HepG2 (cell line): ENCODE data around the gene PTPMT1. TPM values are rescaled to one million over a fixed set of nuclear protein-coding genes. Genes with fewer than 3 reads are reported as not detected.
"Not testable (repeated sequence)": the region's sequence is repeated elsewhere in the genome, so short reads cannot be mapped to it uniquely, and the experiment has no call there.

Experiments
- ATAC-seq: fragments of 200-7000 bp; cut with Tn5 transposase; 3 replicates; pipeline ENCODE4 v1.9.1; 2020; ENCODE audit warnings: mild to moderate bottlenecking, moderate library complexity
- BruUV-seq: library from RNA; stranded (reverse); fragments of 400-500 nt; replicated peaks from 2 replicates; lab custom pipeline; 2021; lab: Mats Ljungman, UMichigan
- CTCF ChIA-PET: fragments of 300-600 bp; formaldehyde crosslinking; extraction: SDS; loops from one replicate; lab custom pipeline; 2021; ENCODE audit warnings: low total read pairs, inconsistent platforms, low intra/inter-chr PET ratio; lab: Yijun Ruan, JAX
- POLR2A ChIA-PET: fragments of 350-600 bp; sonication (Branson Sonifier 250); formaldehyde crosslinking; loops from one replicate; lab custom pipeline; 2020; ENCODE audit warnings: antibody characterized with exemption, inconsistent platforms; lab: Yijun Ruan, JAX
- DNase-seq: peaks from one replicate; pipeline ENCODE4 v3.0.0-alpha.2; 2015; ENCODE audit warnings: low spot score
- FAIRE-seq: peaks from 3 replicates; lab custom pipeline; 2011; peaks lifted over from hg19 to GRCh38; lab: Jason Lieb, UNC
- H2AFZ ChIP-seq: one replicate; pipeline ENCODE4 v1.6.1; 2011; ENCODE audit warnings: low read length, inconsistent platforms
- H3K27ac ChIP-seq: fragments of 300-600 bp; 3 replicates; pipeline ENCODE4 v1.8.0; 2011; ENCODE audit warnings: mixed run types, mild to moderate bottlenecking, mixed read lengths, low read length, inconsistent platforms; ENCODE audit not compliant: insufficient read depth; ENCODE audit errors: extremely low read length
- H3K27me3 ChIP-seq, 2 experiments: fragments of 200-600 bp in 1 of 2; 2 replicates in 1 of 2; 3 replicates in 1 of 2; pipeline versions ENCODE4 v1.6.0 to v1.8.0; 2011; ENCODE audit warnings: low read length in 2 of 2, mild to moderate bottlenecking in 2 of 2, moderate library complexity in 2 of 2, inconsistent platforms in 1 of 2; ENCODE audit not compliant: insufficient read depth in 2 of 2, control insufficient read depth in 1 of 2
- H3K36me3 ChIP-seq, 2 experiments: fragments of 200-600 bp in 1 of 2; replicated peaks in 1 of 2; 2 replicates in 1 of 2; 3 replicates in 1 of 2; pipeline versions ENCODE4 v1.5.1 to v1.8.0; 2011; ENCODE audit warnings: low read length in 2 of 2, inconsistent platforms in 1 of 2; ENCODE audit not compliant: insufficient read depth in 2 of 2, control insufficient read depth in 1 of 2
- H3K4me1 ChIP-seq: 2 replicates; pipeline ENCODE4 v1.5.1; 2012; ENCODE audit warnings: low read length, inconsistent platforms; ENCODE audit not compliant: insufficient read depth
- H3K4me2 ChIP-seq: 2 replicates; pipeline ENCODE4 v1.6.0; 2011; ENCODE audit warnings: low read depth, low read length, inconsistent platforms
- H3K4me3 ChIP-seq, 3 experiments: fragments of 200-600 bp in 1 of 3; sonication (generic), shearing (Covaris generic) in 1 of 3; replicated peaks in 1 of 3; 2 replicates each; pipeline ENCODE4 v1.5.1; 2011 to 2016; ENCODE audit warnings: low read length in 3 of 3, inconsistent platforms in 2 of 3, low read depth in 2 of 3, mild to moderate bottlenecking in 2 of 3, control low read depth in 1 of 3, mixed read lengths in 1 of 3; ENCODE audit not compliant: insufficient read depth in 1 of 3
- H3K79me2 ChIP-seq: one replicate; pipeline ENCODE4 v1.6.1; 2011; ENCODE audit warnings: low read length, inconsistent platforms; ENCODE audit not compliant: insufficient read depth
- H3K9ac ChIP-seq: 2 replicates; pipeline ENCODE4 v1.6.0; 2011; ENCODE audit warnings: mild to moderate bottlenecking, low read depth, low read length, inconsistent platforms; ENCODE audit not compliant: insufficient read depth
- H3K9me3 ChIP-seq: 2 replicates; pipeline ENCODE4 v1.5.1; 2012; ENCODE audit warnings: mild to moderate bottlenecking, low read length
- H4K20me1 ChIP-seq: 2 replicates; pipeline ENCODE4 v1.6.0; 2011; ENCODE audit warnings: inconsistent platforms, mild to moderate bottlenecking, low read length, moderate library complexity; ENCODE audit not compliant: insufficient read depth
- CEBPB ChIP-seq: IDR thresholded peaks from 2 replicates; pipeline ENCODE4 v1.6.1; 2011; ENCODE audit warnings: low read depth, low read length, improper control_type of control experiment, borderline replicate concordance
- NFIC ChIP-seq: IDR thresholded peaks from 2 replicates; pipeline ENCODE4 v1.6.1; 2012; ENCODE audit warnings: mild to moderate bottlenecking, low read length, inconsistent platforms
- NFYC ChIP-seq: IDR thresholded peaks from 2 replicates; pipeline ENCODE4 v1.6.1; 2016; ENCODE audit warnings: missing genetic modification reagents, missing compliant biosample characterization
- SKI ChIP-seq: fragments of 450-650 bp; IDR thresholded peaks from one replicate; pipeline ENCODE4 v1.6.1; 2018; ENCODE audit warnings: mild to moderate bottlenecking; ENCODE audit not compliant: partially characterized antibody
- TMF1 ChIP-seq: sonication (generic); formaldehyde crosslinking; IDR thresholded peaks from 2 replicates; pipeline ENCODE4 v1.8.1; 2022; ENCODE audit warnings: low read depth, missing genetic modification reagents
- ZBTB7B ChIP-seq: sonication (generic); formaldehyde crosslinking; IDR thresholded peaks from 2 replicates; pipeline ENCODE4 v1.4.0; 2020; ENCODE audit warnings: missing genetic modification reagents
- ZC3H13 ChIP-seq: sonication (generic); formaldehyde crosslinking; IDR thresholded peaks from 2 replicates; pipeline ENCODE4 v1.8.1; 2023; ENCODE audit warnings: mild to moderate bottlenecking, missing genetic modification reagents, moderate library complexity
- ZNF709 ChIP-seq: sonication (generic); formaldehyde crosslinking; IDR thresholded peaks from 2 replicates; pipeline ENCODE4 v1.5.0; 2020; ENCODE audit warnings: mild to moderate bottlenecking, missing genetic modification reagents
- WGBS: methylation state at CpG from one replicate; pipeline ENCODE4 v1.1.6; 2017; ENCODE audit warnings: low lambda C conversion rate; 5-methylcytosine and 5-hydroxymethylcytosine counted together
- in situ Hi-C: cut with HindIII; loops from 2 replicates; pipeline ENCODE4 v1.10.0; 2017; ENCODE audit warnings: low pct_unique_long_range_greater_than_20kb; ENCODE audit not compliant: extremely low pct_ligation_motif_present
- intact Hi-C: fragments of 100-400 bp; cut with micrococcal nuclease; formaldehyde crosslinking; loops from one replicate; pipeline ENCODE4 v1.10.0; 2022; ENCODE audit not compliant: unreplicated experiment
- polyA plus RNA-seq, 8 experiments: library from polyadenylated mRNA; depleted of rRNA in 3 of 8; stranded (reverse) in 7 of 8; unstranded in 1 of 8; fragments of >200 nt; fragmentation: Illumina TruSeq in 4 of 8; extraction: Trizol in 4 of 8; gene quantifications; 2 replicates each; pipeline versions ENCODE4 v1.2.1 to v1.2.3, GENCODE V29; 2011 to 2016; ENCODE audit warnings: low read depth in 4 of 8, missing spikeins in 1 of 8, mixed read lengths in 1 of 8; ENCODE audit not compliant: insufficient read depth in 1 of 8
- total RNA-seq, 5 experiments: library from RNA; depleted of rRNA; stranded (reverse); fragments of >200 nt; fragmentation: Illumina TruSeq; extraction: Trizol; gene quantifications; 2 replicates each; pipeline ENCODE4 v1.2.3, GENCODE V29; 2016; ENCODE audit warnings: low read depth in 1 of 5
- TF ChIP-seq, protein P1 (sequence below): sonication (generic); formaldehyde crosslinking; IDR thresholded peaks from 2 replicates; pipeline ENCODE4 v1.8.0; 2022; ENCODE audit warnings: mild to moderate bottlenecking, missing genetic modification reagents, borderline replicate concordance
- TF ChIP-seq, protein P2 (sequence below): sonication (generic); formaldehyde crosslinking; IDR thresholded peaks from 2 replicates; pipeline ENCODE4 v1.4.0; 2020; ENCODE audit warnings: missing genetic modification reagents

The PTPMT1 gene
- total and polyA plus RNA-seq, 2 of the 13 experiments (the other 11 are each of a cell fraction or from before 2014, with no cell fraction given), result 55.6 to 129 TPM

DNA sequence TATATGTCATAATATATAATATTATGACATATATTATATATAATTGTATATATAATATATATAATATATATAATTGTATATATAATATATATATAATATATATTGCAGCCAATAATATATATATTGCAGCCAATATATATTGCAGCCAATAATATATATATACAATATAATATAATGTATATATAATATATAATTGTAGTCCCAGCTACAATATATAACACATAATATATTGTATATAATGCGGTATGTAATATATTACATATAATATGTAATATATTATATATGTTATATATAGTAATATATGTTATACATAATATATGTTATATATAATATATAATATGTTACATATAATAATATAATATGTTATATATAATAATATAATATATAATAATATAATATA is 6.7 kb upstream of the PTPMT1 start (continued):
- TF ChIP-seq NFIC (no peak), SKI (no peak), ZBTB7B (no peak)

DNA sequence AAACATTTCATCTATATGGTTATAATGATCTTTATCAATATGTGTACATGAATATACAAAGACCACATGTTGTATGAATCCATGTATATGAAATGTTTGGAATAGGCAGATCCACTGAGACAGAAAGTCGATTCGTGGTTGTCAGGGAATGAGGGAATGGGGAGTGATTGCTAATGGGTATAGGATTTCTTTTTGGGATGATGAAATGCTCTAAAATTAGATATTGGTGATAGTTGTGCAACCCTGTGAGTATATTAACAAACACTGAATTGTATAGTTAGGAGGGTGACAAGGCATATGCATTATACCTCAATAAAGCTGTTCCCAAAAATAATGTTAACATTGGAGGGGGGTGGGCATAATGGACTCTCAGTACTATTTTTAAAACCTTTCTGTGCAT is 5.0 kb upstream of the PTPMT1 start:
- Histone ChIP-seq H3K4me1 (peaks cover 21% of the 10 kb centered on the region), H3K27ac (no peak overlapping the region)
- 93% methylated on average over 2 of the region's 2 CpGs for WGBS
- TF ChIP-seq NFYC (CRISPR knock-in tag) (no peak), CEBPB (peak; percentile 30; the same call in 1 of the 2 replicates), ZC3H13 (CRISPR knock-in tag) (no peak), TMF1 (CRISPR knock-in tag) (no peak), ZNF709 (CRISPR knock-in tag) (no peak)
- TF ChIP-seq, protein P1, sequence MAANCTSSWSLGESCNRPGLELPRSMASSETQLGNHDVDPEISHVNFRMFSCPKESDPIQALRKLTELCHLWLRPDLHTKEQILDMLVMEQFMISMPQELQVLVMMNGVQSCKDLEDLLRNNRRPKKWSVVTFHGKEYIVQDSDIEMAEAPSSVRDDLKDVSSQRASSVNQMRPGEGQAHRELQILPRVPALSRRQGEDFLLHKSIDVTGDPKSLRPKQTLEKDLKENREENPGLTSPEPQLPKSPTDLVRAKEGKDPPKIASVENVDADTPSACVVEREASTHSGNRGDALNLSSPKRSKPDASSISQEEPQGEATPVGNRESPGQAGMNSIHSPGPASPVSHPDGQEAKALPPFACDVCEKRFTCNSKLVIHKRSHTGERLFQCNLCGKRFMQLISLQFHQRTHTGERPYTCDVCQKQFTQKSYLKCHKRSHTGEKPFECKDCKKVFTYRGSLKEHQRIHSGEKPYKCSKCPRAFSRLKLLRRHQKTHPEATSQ (CRISPR knock-in tag), result no peak
- TF ChIP-seq, protein P2, sequence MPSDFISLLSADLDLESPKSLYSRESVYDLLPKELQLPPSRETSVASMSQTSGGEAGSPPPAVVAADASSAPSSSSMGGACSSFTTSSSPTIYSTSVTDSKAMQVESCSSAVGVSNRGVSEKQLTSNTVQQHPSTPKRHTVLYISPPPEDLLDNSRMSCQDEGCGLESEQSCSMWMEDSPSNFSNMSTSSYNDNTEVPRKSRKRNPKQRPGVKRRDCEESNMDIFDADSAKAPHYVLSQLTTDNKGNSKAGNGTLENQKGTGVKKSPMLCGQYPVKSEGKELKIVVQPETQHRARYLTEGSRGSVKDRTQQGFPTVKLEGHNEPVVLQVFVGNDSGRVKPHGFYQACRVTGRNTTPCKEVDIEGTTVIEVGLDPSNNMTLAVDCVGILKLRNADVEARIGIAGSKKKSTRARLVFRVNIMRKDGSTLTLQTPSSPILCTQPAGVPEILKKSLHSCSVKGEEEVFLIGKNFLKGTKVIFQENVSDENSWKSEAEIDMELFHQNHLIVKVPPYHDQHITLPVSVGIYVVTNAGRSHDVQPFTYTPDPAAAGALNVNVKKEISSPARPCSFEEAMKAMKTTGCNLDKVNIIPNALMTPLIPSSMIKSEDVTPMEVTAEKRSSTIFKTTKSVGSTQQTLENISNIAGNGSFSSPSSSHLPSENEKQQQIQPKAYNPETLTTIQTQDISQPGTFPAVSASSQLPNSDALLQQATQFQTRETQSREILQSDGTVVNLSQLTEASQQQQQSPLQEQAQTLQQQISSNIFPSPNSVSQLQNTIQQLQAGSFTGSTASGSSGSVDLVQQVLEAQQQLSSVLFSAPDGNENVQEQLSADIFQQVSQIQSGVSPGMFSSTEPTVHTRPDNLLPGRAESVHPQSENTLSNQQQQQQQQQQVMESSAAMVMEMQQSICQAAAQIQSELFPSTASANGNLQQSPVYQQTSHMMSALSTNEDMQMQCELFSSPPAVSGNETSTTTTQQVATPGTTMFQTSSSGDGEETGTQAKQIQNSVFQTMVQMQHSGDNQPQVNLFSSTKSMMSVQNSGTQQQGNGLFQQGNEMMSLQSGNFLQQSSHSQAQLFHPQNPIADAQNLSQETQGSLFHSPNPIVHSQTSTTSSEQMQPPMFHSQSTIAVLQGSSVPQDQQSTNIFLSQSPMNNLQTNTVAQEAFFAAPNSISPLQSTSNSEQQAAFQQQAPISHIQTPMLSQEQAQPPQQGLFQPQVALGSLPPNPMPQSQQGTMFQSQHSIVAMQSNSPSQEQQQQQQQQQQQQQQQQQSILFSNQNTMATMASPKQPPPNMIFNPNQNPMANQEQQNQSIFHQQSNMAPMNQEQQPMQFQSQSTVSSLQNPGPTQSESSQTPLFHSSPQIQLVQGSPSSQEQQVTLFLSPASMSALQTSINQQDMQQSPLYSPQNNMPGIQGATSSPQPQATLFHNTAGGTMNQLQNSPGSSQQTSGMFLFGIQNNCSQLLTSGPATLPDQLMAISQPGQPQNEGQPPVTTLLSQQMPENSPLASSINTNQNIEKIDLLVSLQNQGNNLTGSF (CRISPR knock-in tag), result no peak
- TF ChIP-seq, all 625 proteins: peak for 1
- Histone ChIP-seq H3K27me3 (no peaks in the 10 kb centered on the region), H3K4me2 (no peak overlapping the region), H3K79me2 (no peaks in the 10 kb centered on the region), H3K36me3 (no peaks in the 10 kb centered on the region), H2AFZ (no peak overlapping the region), H3K9ac (no peak overlapping the region), H3K4me3 (no peak overlapping the region), H3K9me3 (no peaks in the 10 kb centered on the region), H4K20me1 (no peaks in the 10 kb centered on the region)
- no peak for FAIRE-seq
- in situ Hi-C loops, result no loop called here
- DNase-seq, result no peak
- no TSS peak for BruUV-seq
- CTCF ChIA-PET, result no interaction called here
- ATAC-seq, result no peak
- intact Hi-C loops, result no loop called here
- POLR2A ChIA-PET, result no interaction called here

DNA sequence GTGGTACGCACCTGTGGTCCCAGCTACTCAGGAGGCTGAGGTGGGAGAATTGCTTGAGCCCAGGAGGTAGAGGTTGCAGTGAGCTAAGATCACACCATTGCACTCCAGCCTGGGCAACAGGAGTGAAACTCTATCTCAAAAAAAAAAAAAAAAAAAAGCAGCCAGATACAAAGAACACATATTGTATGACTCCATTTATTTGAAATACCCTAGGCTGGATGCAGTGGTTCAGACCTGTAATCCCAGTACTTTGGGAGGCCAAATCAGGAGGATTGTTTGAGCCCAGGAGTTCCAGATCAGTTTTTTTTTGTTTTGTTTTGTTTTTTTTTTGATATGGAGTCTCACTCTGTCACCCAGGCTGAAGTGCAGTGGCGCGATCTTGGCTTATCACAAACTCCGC is 3.0 kb upstream of the PTPMT1 start:
- WGBS, result 100% methylated on average over 4 of the region's 4 CpGs
- H2AFZ ChIP-seq, H3K9ac ChIP-seq, CTCF ChIA-PET, BruUV-seq, ATAC-seq, DNase-seq, H3K27ac ChIP-seq, FAIRE-seq, in situ Hi-C loops, H3K27me3 ChIP-seq, intact Hi-C loops, H3K4me2 ChIP-seq, H3K9me3 ChIP-seq, H3K36me3 ChIP-seq, H3K4me3 ChIP-seq, POLR2A ChIA-PET, H4K20me1 ChIP-seq: not testable (repeated sequence)
- H3K79me2 ChIP-seq, result peaks cover 17% of the 10 kb centered on the region
- peaks cover 23% of the 10 kb centered on the region for H3K4me1 ChIP-seq
